Fibroblast of villous mesenchyme (primary cell): Measurements from ENCODE around the gene PTGES2. TPM values are rescaled to one million over a fixed set of nuclear protein-coding genes. Genes with fewer than 3 reads are reported as not detected.

ENCODE experiments used
- DNase-seq: peaks from one replicate; pipeline ENCODE4 v3.0.0-alpha.2; 2010; ENCODE audit warnings: low read depth
- H3K4me3 ChIP-seq: 2 replicates; pipeline ENCODE4 v1.5.1; 2011; ENCODE audit warnings: low read depth, mild to moderate bottlenecking, low read length
- CTCF ChIP-seq: IDR thresholded peaks from 2 replicates; pipeline ENCODE4 v1.5.1; 2012; ENCODE audit warnings: low read depth, mild to moderate bottlenecking, low read length; ENCODE audit not compliant: insufficient read depth
- total RNA-seq: library from RNA; depleted of rRNA; stranded (reverse); fragments of >200 nt; gene quantifications from 2 replicates; pipeline ENCODE4 v1.2.3, GENCODE V29; 2012

Gene PTGES2
- total RNA-seq, 1 donor: 43.6 TPM

GRCh38 chr9:128088253-128088945, 39.1 kb downstream of the PTGES2 start:
- no peak for TF ChIP-seq CTCF
- no peak overlapping the region for H3K4me3 ChIP-seq
- no peak for DNase-seq

- TF ChIP-seq CTCF: no peak
- DNase-seq: no peak
Observed at GRCh38 chr9:128087262-128087661, 40.3 kb downstream of the PTGES2 start.

GRCh38 chr9:128085943-128086342, 41.6 kb downstream of the PTGES2 start:
- H3K4me3 ChIP-seq: no peak overlapping the region
- no peak for TF ChIP-seq CTCF
- no peak for DNase-seq

More at GRCh38 chr9:128087262-128087661, 40.3 kb downstream of the PTGES2 start:
- H3K4me3 ChIP-seq: no peak overlapping the region

GRCh38 chr9:128084746-128085145, 42.8 kb downstream of the PTGES2 start:
- H3K4me3 ChIP-seq: no peak overlapping the region
- TF ChIP-seq CTCF: no peak
- DNase-seq: no peak

GRCh38 chr9:128082151-128082550, 45.4 kb downstream of the PTGES2 start:
- no peak overlapping the region for H3K4me3 ChIP-seq
- DNase-seq: no peak
- TF ChIP-seq CTCF: no peak

GRCh38 chr9:128081056-128081455, 46.5 kb downstream of the PTGES2 start:
- DNase-seq: peak; percentile 99
- TF ChIP-seq CTCF: no peak
- H3K4me3 ChIP-seq: no peak overlapping the region

- no peak for TF ChIP-seq CTCF
- no peak for DNase-seq
- H3K4me3 ChIP-seq: no peak overlapping the region
Observed at GRCh38 chr9:128080206-128080605, 47.3 kb downstream of the PTGES2 start.
